Heart left ventricle (tissue), 13 donors: Measurements from ENCODE around the gene USP35.

Experiments
- POLR2A ChIP-seq, 2 donors: fragments of 450-650 bp; IDR thresholded peaks; one replicate each; pipeline ENCODE4 v1.6.1; 2017; ENCODE audit warnings: antibody characterized with exemption in 2 of 2, mild to moderate bottlenecking in 2 of 2, moderate library complexity in 2 of 2
- TF ChIP-seq, protein P1 (sequence below), 12 donors: fragments of 200-600 bp; sonication (generic) in 4 of 12; IDR thresholded peaks; one replicate each; pipeline versions ENCODE4 v1.5.0 to v1.8.0; 2018 to 2022; ENCODE audit warnings: antibody characterized with exemption in 12 of 12, mild to moderate bottlenecking in 5 of 12
- donor health status: ischemic (EF 13 %, LVEDD 7.1; RV severe dilation, severe dysfunction).
- donor health status: DM: no; HTN: yes; CAD: no.
- donor health status: DM: no; HTN: no; CAD: no.
- donor health status: ischemic (EF 25% LVEDD 6.9; RV normal size, moderate dysfunction).
- donor health status: ischemic (EF 25% LVEDD 5.7; RV mildly dilated, moderate dysfunction).
- donor health status: ischemic (EF 35%, LVEDD 5.7; RV mildly dilated, moderate dysfunction).
- donor health status: nonischemic (EF 11% LVEDD 7.7; RV severe dilation, severe dysfunction).
- donor health status: DM: yes; HTN: yes; CAD: no.
- donor health status: PGD.
- donor health status: ischemic (EF 29% LVEDD 5.4; RV normal size, mild dysfunction).
- donor health status: nonischemic (EF 23%, LVEDD 6.1; RV moderate dilation, normal function).

DNA sequence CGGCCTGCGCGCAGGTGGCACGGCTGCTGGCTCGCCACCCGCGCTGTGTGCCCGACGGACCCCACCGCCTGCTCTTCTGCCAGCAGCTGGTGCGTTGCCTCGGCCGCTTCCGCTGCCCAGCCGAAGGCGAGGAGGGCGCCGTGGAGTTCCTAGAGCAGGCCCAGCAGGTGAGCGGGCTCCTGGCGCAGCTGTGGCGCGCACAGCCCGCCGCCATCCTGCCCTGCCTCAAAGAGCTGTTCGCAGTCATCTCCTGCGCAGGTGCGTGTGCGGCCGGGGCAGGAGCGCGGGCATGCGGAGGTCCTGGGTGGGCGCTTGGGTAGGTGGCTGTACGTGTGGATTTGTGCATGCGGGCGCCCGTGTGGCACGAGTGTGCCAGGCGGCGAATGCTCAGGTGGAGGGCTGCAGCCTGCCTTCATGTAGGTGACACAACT lies 8.0 kb downstream of the USP35 start:
- TF ChIP-seq, protein P1, sequence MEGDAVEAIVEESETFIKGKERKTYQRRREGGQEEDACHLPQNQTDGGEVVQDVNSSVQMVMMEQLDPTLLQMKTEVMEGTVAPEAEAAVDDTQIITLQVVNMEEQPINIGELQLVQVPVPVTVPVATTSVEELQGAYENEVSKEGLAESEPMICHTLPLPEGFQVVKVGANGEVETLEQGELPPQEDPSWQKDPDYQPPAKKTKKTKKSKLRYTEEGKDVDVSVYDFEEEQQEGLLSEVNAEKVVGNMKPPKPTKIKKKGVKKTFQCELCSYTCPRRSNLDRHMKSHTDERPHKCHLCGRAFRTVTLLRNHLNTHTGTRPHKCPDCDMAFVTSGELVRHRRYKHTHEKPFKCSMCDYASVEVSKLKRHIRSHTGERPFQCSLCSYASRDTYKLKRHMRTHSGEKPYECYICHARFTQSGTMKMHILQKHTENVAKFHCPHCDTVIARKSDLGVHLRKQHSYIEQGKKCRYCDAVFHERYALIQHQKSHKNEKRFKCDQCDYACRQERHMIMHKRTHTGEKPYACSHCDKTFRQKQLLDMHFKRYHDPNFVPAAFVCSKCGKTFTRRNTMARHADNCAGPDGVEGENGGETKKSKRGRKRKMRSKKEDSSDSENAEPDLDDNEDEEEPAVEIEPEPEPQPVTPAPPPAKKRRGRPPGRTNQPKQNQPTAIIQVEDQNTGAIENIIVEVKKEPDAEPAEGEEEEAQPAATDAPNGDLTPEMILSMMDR (IDR thresholded peaks at IDR 0.05) = no peak
- TF ChIP-seq POLR2A (IDR thresholded peaks at IDR 0.05) = no peak
